Mammary microvascular endothelial cell (primary cell): Measurements from ENCODE around the gene PHLDB2. TPM values are rescaled to one million over a fixed set of nuclear protein-coding genes. Genes with fewer than 3 reads are reported as not detected.

Experiments used
- total RNA-seq: library from RNA; depleted of rRNA; stranded (reverse); fragments of >200 nt; gene quantifications from 2 replicates; pipeline ENCODE4 v1.2.3, GENCODE V29; 2015

The PHLDB2 gene
- 67.3 and 68.1 TPM in 2 replicates for total RNA-seq

DNA sequence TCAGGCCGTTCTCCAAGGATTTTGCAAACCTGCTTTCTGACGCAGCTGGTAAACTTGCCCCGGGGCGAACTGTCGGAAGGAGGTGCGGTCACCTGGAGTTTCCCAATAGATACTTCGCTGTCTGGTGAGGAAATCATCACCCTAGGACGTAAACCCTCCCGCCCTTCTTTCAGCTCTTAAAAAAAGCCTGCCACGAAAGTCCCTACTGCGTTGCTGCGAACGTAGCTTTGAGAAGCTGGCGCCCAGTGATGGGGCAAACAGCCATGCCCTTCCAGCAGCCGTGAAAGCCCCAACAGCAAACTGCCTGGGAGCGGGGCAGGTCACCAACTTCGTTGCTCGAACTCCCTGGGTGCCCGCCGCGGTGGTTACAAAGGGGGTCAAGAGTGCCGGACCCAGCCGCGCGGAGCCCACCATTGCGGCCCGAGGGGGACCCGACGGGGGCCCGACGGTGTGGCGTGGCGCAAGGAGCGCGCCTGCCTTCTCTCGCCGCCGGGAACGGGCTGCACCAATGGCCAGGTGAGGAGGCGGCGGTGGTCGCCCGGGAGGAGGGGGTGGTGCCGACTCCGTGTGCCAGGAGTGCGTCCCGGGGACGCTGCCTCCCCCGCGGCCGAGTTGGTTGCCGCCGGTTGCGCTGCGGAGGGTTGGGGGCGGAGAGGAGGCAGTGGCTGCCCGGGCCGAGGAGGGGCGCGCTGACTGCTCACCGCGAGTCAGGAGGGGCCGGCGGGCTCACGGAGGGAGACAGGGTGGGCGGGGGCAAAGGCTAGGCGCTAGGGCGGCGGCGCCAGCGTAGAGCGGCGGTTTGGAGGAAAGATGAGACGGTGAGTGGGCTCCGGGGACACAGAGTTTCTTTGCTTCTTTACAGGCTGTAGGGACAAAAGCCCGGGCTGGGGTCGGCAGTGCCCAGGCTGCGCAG lies at the start of gene PHLDB2:
Gene PHLDB2, plus strand, starts transcription at position 205 of the 913 bp plus-strand sequence. CDS start 24,813 bp downstream, outside the sequence.

DNA sequence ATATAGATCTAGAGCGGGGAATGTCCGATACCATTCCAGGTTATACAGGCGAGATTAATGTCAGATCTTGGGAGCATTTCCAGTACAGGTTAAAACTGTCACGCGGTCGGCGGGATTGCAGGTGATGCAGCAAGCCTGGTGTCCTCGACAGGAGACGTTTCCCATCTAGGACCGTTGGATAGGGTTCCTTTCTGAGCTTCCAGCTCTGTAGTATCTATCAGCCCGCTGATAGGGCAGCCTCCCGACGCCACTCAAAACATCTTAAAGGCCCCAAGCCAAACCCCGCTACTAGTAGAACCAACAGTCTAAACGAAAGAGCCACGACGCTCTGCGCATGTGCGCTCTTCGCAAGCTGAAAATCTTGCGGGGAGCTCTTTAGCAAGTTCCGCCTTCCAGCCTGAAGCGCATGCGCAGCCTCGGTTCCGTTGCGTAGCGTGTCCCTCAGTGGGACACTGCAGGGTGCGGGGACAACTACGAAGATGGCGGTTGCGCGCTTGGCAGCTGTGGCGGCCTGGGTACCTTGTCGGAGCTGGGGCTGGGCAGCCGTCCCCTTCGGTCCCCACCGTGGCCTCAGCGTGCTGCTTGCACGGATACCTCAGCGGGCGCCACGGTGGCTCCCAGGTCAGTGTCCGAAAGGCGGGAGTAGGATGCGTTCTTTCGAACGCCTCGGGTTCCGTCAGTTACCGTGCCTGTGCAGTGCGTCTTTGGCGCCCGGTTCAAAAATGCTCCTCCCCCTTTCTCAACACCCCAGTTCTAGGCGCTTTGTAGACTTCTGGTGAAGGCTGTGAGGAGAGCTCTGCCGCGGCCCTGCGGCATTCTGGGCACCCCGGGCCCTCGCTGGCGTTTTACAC lies 119.7 kb downstream of the PHLDB2 start, which contains the start of gene ABHD10:
Gene ABHD10, plus strand, starts transcription at position 444 of the 851 bp plus-strand sequence. Its CDS starts 36 bp downstream, at position 480.

DNA sequence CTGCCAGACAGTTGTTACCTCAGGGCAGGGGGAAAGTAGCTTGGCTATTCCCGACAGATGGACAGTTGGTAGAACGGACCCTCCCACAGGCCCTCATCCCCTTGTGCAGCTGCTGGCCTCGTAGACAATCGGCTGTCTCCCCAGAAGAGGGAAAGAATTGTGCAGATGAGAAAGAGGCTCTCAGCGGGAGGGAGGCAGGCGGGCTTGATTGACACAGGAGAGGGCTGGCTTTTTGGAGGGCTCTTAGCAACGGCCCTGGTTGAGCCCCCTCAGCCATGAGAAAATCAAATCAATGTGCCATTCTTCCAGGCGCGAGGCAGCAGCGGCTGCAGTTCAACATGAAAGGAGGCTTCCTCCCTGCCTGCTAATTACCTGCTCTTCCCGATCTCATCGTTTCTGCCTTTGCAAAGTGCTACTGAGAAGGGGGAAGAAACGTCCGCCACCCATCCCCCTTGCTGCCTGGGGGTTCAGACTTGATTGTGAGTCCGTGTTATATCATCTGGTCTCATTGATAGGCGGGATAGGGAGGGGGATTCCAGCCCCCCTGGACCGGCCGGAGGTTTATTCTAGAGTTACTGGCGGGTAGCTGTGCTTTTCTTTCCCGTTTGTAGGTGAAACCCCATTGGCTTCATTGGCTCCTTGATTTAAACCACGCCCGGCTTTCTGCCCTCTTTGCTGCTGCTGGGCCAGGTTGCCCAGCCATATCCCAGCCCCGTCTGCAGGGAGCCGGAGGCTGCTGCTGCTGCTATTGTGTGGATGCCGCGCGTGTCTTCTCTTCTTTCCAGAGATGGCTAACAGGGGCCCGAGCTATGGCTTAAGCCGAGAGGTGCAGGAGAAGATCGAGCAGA lies 139.8 kb downstream of the PHLDB2 start, which contains the start of gene TAGLN3:
Gene TAGLN3, plus strand, starts transcription at position 287 of the 848 bp plus-strand sequence. Its CDS starts 501 bp downstream, at position 788.

Other genes starting within 250 kb of the PHLDB2 start
- 0.54 and 0.67 TPM in 2 replicates for gene PLCXD2, start 184.6 kb upstream of the PHLDB2 start, total RNA-seq
- gene ABHD10, start 119.8 kb downstream of the PHLDB2 start, total RNA-seq = 29.4 and 31.8 TPM in 2 replicates
- not detected in 2 replicates for gene TAGLN3, start 139.7 kb downstream of the PHLDB2 start, total RNA-seq
- not detected in 2 replicates for gene TMPRSS7, start 175.5 kb downstream of the PHLDB2 start, total RNA-seq
- 2.1 and 4.0 TPM in 2 replicates for gene C3orf52, start 227.1 kb downstream of the PHLDB2 start, total RNA-seq